ENCODE results near the gene STK32C. TPM values are rescaled to one million over a fixed set of nuclear protein-coding genes. Genes with fewer than 3 reads are reported as not detected.

Gene STK32C
- total and polyA plus RNA-seq, 2 experiments from 2014 or later, result 8.8 to 9.8 TPM

GRCh38 chr10:132158823-132159222, 148.9 kb downstream of the STK32C start:
- Histone ChIP-seq H3K9me3 (ENCODE audit: low read depth) (no peaks in the 10 kb centered on the region), H3K36me3 (ENCODE audit: low read depth) (no peaks in the 10 kb centered on the region), H3K9ac (no peak overlapping the region), H3K9me2 (ENCODE audit: insufficient read depth) (no peaks in the 10 kb centered on the region), H4K20me1 (ENCODE audit: insufficient read depth) (no peaks in the 10 kb centered on the region), H2AFZ (no peak overlapping the region), H3K79me2 (ENCODE audit: insufficient read depth) (no peaks in the 10 kb centered on the region), H3F3A (ENCODE audit: insufficient read depth) (no peaks in the 10 kb centered on the region), H3K4me3 (no peak overlapping the region), H3K4me2 (ENCODE audit: unreplicated experiment) (no peak overlapping the region), H3K4me1 (ENCODE audit: insufficient read depth) (no peaks in the 10 kb centered on the region), H3K27ac (no peak overlapping the region), H3K27me3 (replicated peaks; ENCODE audit: insufficient read depth) (no peaks in the 10 kb centered on the region)
- WGBS, 2 experiments (ENCODE audit: low coverage in 1 of 2, low lambda C conversion rate in 2 of 2, missing lambda C conversion rate in 2 of 2), result 92 to 100% methylated on average over 2 to 7 of the region's 7 CpGs
- DNase-seq, result no peak
- no peak for TF ChIP-seq EZH2phosphoT487 (IDR thresholded peaks at IDR 0.05; ENCODE audit: insufficient read depth, low read depth)
- no peak for TF ChIP-seq EZH2 (IDR thresholded peaks at IDR 0.05; ENCODE audit: insufficient read depth, poor library complexity, severe bottlenecking)
- in situ Hi-C loops (cut with MboI), result no loop called here

GRCh38 chr10:132158122-132158741, 149.5 kb downstream of the STK32C start:
- peak; percentile 10 for DNase-seq
- H3K4me3 ChIP-seq, result no peak overlapping the region
- no peaks in the 10 kb centered on the region for H4K20me1 ChIP-seq (ENCODE audit: insufficient read depth)
- H3K4me1 ChIP-seq (ENCODE audit: insufficient read depth), result no peaks in the 10 kb centered on the region
- WGBS, 2 experiments (ENCODE audit: low coverage in 1 of 2, low lambda C conversion rate in 2 of 2, missing lambda C conversion rate in 2 of 2), result 83% methylated on average over 2 of the region's 2 CpGs
- H2AFZ ChIP-seq, result no peak overlapping the region
- H3K9me2 ChIP-seq (ENCODE audit: insufficient read depth), result no peaks in the 10 kb centered on the region
- no peak overlapping the region for H3K9ac ChIP-seq
- no peaks in the 10 kb centered on the region for H3F3A ChIP-seq (ENCODE audit: insufficient read depth)
- H3K27me3 ChIP-seq (replicated peaks; ENCODE audit: insufficient read depth), result no peaks in the 10 kb centered on the region
- H3K27ac ChIP-seq, result no peak overlapping the region
- H3K9me3 ChIP-seq (ENCODE audit: low read depth), result no peaks in the 10 kb centered on the region
- in situ Hi-C loops (cut with MboI), result no loop called here
- H3K36me3 ChIP-seq (ENCODE audit: low read depth), result no peaks in the 10 kb centered on the region
- no peaks in the 10 kb centered on the region for H3K79me2 ChIP-seq (ENCODE audit: insufficient read depth)
- no peak overlapping the region for H3K4me2 ChIP-seq (ENCODE audit: unreplicated experiment)
- TF ChIP-seq EZH2 (IDR thresholded peaks at IDR 0.05; ENCODE audit: insufficient read depth, poor library complexity, severe bottlenecking) (no peak), EZH2phosphoT487 (IDR thresholded peaks at IDR 0.05; ENCODE audit: insufficient read depth, low read depth) (no peak)

Other genes with a start within 250 kb of the STK32C start
- gene JAKMIP3, start 242.0 kb downstream of the STK32C start, total RNA-seq (2014; rRNA removed; shearing (Covaris generic)), result not detected in 2 replicates
- gene JAKMIP3, start 242.0 kb downstream of the STK32C start, polyA plus RNA-seq (2016; fragmentation: Nextera tagmentation; extraction: Ambion mirVana), result 0.04 and 0.06 TPM in 2 replicates
- gene DPYSL4, start 121.0 kb downstream of the STK32C start, total RNA-seq (2014; rRNA removed; shearing (Covaris generic)), result 1.8 and 2.1 TPM in 2 replicates
- gene DPYSL4, start 121.0 kb downstream of the STK32C start, polyA plus RNA-seq (2016; fragmentation: Nextera tagmentation; extraction: Ambion mirVana), result 2.1 and 2.5 TPM in 2 replicates
- 7.5 and 11.1 TPM in 2 replicates for gene LRRC27, start 24.2 kb upstream of the STK32C start, total RNA-seq (2014; rRNA removed; shearing (Covaris generic))
- gene LRRC27, start 24.2 kb upstream of the STK32C start, polyA plus RNA-seq (2016; fragmentation: Nextera tagmentation; extraction: Ambion mirVana), result 9.6 and 11.5 TPM in 2 replicates
- gene PWWP2B, start 89.2 kb upstream of the STK32C start, total RNA-seq (2014; rRNA removed; shearing (Covaris generic)), result 2.4 and 5.8 TPM in 2 replicates
- 0.66 TPM in 2 replicates for gene PWWP2B, start 89.2 kb upstream of the STK32C start, polyA plus RNA-seq (2016; fragmentation: Nextera tagmentation; extraction: Ambion mirVana)
- gene INPP5A, start 229.8 kb upstream of the STK32C start, total RNA-seq (2014; rRNA removed; shearing (Covaris generic)), result 35.2 and 39.3 TPM in 2 replicates
- gene INPP5A, start 229.8 kb upstream of the STK32C start, polyA plus RNA-seq (2016; fragmentation: Nextera tagmentation; extraction: Ambion mirVana), result 2.3 and 2.8 TPM in 2 replicates

Data from GM23248 (cell line).